NB4 (cell line): ENCODE data around the gene ITGB7.
"Not testable (repeated sequence)": the region's sequence is repeated elsewhere in the genome, so short reads cannot be mapped to it uniquely, and the experiment has no call there.

Experiments
- DNase-seq: peaks from one replicate; pipeline ENCODE4 v3.0.0; 2010; ENCODE audit warnings: low read depth
- H3K4me3 ChIP-seq: one replicate; pipeline ENCODE4 v1.5.1; 2011; ENCODE audit warnings: mild to moderate bottlenecking, low read depth, low read length, moderate library complexity
- CTCF ChIP-seq: IDR thresholded peaks from one replicate; pipeline ENCODE4 v1.5.1; 2012; ENCODE audit warnings: low read depth, low read length
- MYC ChIP-seq: IDR thresholded peaks from 2 replicates; pipeline ENCODE4 v1.6.1; 2011; ENCODE audit warnings: low read depth, low read length
- POLR2A ChIP-seq: IDR thresholded peaks from 2 replicates; pipeline ENCODE4 v1.6.1; 2011; ENCODE audit warnings: mild to moderate bottlenecking; ENCODE audit not compliant: insufficient read length; ENCODE audit errors: extremely low read depth
- TF ChIP-seq, protein P1 (sequence below): IDR thresholded peaks from 2 replicates; pipeline ENCODE4 v1.6.1; 2011; ENCODE audit warnings: low read depth, low read length

Gene ITGB7

DNA sequence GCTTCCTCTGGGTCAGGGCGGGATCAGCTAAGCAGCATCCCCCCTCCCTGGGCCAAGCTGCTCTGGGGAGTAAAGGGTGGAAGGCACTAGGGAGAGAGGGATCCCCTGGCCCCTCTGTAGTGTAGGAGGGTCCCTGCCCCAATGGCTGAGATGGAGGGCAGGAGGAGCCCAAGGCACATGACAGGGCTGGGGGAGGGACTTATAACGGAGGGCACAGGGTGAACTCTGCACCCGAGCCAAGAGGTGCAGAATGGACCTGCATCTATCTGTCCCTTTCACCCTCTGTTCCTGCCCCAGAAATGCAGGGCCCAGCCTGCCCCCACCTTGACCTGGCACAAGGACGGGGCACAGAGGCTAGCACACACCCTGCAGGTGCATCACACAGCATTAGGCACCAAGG is 3.8 kb upstream of the ITGB7 start:
- no peak overlapping the region for H3K4me3 ChIP-seq
- no peak for TF ChIP-seq MYC
- TF ChIP-seq CTCF, result no peak
- TF ChIP-seq, protein P1, sequence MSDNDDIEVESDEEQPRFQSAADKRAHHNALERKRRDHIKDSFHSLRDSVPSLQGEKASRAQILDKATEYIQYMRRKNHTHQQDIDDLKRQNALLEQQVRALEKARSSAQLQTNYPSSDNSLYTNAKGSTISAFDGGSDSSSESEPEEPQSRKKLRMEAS, result no peak
- no peak for TF ChIP-seq POLR2A
- no peak for DNase-seq

- peak; percentile 85 for DNase-seq
- peak overlapping the region; percentile 43 for H3K4me3 ChIP-seq
- TF ChIP-seq CTCF (no peak), POLR2A (no peak), MYC (no peak)
- TF ChIP-seq, protein P1, result no peak
Observed at GRCh38 chr12:53208877-53209463, 1.9 kb upstream of the ITGB7 start.

GRCh38 chr12:53208435-53208834 is 1.4 kb upstream of the ITGB7 start:
- H3K4me3 ChIP-seq, result no peak overlapping the region
- no peak for TF ChIP-seq CTCF
- DNase-seq, result no peak

GRCh38 chr12:53205747-53206419 is 1.2 kb downstream of the ITGB7 start:
- DNase-seq, result peak; percentile 89
- peak overlapping the region; percentile 23 for H3K4me3 ChIP-seq
- TF ChIP-seq, protein P1, result no peak
- no peak for TF ChIP-seq POLR2A
- no peak for TF ChIP-seq CTCF
- no peak for TF ChIP-seq MYC

GRCh38 chr12:53204351-53204750 is 2.7 kb downstream of the ITGB7 start:
- no peak for DNase-seq
- TF ChIP-seq, protein P1, result no peak
- no peak for TF ChIP-seq POLR2A
- TF ChIP-seq CTCF, result no peak
- no peak for TF ChIP-seq MYC
- no peak overlapping the region for H3K4me3 ChIP-seq

DNA sequence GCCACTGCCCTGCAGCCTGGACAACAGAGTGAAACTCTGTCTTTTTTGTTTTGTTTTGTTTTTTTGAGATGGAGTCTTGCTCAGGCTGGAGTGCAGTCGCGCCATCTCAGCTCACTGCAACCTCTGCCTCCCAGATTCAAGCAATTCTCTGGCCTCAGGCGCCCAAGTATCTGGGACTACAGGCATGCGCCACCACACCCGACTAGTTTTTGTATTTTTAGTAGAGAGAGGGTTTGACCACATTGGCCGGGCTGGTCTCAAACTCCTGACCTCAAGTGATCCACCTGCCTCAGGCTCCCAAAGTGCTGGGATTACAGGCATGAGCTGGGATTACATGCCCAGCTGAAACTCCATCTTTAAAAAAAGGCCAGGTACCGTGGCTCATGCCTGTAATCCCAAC is 4.7 kb downstream of the ITGB7 start:
- not testable (repeated sequence) for H3K4me3 ChIP-seq, DNase-seq
